ENCODE results near the gene TENT4A.

- TF ChIP-seq, protein P1, sequence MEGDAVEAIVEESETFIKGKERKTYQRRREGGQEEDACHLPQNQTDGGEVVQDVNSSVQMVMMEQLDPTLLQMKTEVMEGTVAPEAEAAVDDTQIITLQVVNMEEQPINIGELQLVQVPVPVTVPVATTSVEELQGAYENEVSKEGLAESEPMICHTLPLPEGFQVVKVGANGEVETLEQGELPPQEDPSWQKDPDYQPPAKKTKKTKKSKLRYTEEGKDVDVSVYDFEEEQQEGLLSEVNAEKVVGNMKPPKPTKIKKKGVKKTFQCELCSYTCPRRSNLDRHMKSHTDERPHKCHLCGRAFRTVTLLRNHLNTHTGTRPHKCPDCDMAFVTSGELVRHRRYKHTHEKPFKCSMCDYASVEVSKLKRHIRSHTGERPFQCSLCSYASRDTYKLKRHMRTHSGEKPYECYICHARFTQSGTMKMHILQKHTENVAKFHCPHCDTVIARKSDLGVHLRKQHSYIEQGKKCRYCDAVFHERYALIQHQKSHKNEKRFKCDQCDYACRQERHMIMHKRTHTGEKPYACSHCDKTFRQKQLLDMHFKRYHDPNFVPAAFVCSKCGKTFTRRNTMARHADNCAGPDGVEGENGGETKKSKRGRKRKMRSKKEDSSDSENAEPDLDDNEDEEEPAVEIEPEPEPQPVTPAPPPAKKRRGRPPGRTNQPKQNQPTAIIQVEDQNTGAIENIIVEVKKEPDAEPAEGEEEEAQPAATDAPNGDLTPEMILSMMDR (IDR thresholded peaks at IDR 0.05): no peak
- TF ChIP-seq NFYB (CRISPR knock-in tag; conservative IDR thresholded peaks at IDR 0.05; ENCODE audit: low read depth) (no peak), NFATC4 (CRISPR knock-in tag; IDR thresholded peaks at IDR 0.05) (no peak), ZNF121 (CRISPR knock-in tag; IDR thresholded peaks at IDR 0.05) (no peak), ETV6 (CRISPR knock-in tag; IDR thresholded peaks at IDR 0.05) (no peak), NR2C2 (CRISPR knock-in tag; IDR thresholded peaks at IDR 0.05) (no peak), SP1 (CRISPR knock-in tag; conservative IDR thresholded peaks at IDR 0.05) (no peak), E2F4 (CRISPR knock-in tag; IDR thresholded peaks at IDR 0.05; ENCODE audit: borderline replicate concordance, low read depth) (no peak)
- TF ChIP-seq, protein P2, sequence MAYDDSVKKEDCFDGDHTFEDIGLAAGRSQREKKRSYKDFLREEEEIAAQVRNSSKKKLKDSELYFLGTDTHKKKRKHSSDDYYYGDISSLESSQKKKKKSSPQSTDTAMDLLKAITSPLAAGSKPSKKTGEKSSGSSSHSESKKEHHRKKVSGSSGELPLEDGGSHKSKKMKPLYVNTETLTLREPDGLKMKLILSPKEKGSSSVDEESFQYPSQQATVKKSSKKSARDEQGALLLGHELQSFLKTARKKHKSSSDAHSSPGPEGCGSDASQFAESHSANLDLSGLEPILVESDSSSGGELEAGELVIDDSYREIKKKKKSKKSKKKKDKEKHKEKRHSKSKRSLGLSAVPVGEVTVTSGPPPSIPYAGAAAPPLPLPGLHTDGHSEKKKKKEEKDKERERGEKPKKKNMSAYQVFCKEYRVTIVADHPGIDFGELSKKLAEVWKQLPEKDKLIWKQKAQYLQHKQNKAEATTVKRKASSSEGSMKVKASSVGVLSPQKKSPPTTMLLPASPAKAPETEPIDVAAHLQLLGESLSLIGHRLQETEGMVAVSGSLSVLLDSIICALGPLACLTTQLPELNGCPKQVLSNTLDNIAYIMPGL (CRISPR knock-in tag; IDR thresholded peaks at IDR 0.05): no peak
- TF ChIP-seq, protein P3, sequence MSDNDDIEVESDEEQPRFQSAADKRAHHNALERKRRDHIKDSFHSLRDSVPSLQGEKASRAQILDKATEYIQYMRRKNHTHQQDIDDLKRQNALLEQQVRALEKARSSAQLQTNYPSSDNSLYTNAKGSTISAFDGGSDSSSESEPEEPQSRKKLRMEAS (CRISPR knock-in tag; IDR thresholded peaks at IDR 0.05): no peak
Observed at GRCh38 chr5:6719896-6720560, 6.8 kb downstream of the TENT4A start.

All from WTC11 (cell line).